A673 (cell line): Measurements from ENCODE around the gene ZNF705A. TPM values are rescaled to one million over a fixed set of nuclear protein-coding genes. Genes with fewer than 3 reads are reported as not detected.
"Not testable (repeated sequence)": the region's sequence is repeated elsewhere in the genome, so short reads cannot be mapped to it uniquely, and the experiment has no call there.

Experiments
- Bru-seq: library from RNA; stranded (reverse); fragments of 400-500 nt; gene quantifications from one replicate; lab custom pipeline; 2021; lab: Mats Ljungman, UMichigan
- BruChase-seq, 2 experiments: library from RNA; stranded (reverse); fragments of 400-500 nt; gene quantifications; one replicate each; lab custom pipeline; 2021; lab: Mats Ljungman, UMichigan
- BruUV-seq: library from RNA; stranded (reverse); fragments of 400-500 nt; replicated peaks from 2 replicates; lab custom pipeline; 2021; lab: Mats Ljungman, UMichigan
- CTCF ChIA-PET: fragments of 300-600 bp; sonication (Branson Sonifier 250); formaldehyde crosslinking; loops from one replicate; lab custom pipeline; 2022; ENCODE audit warnings: antibody characterized with exemption; lab: Charles Lee
- POLR2A ChIA-PET: fragments of 300-600 bp; sonication (Branson Sonifier 250); formaldehyde crosslinking; loops from one replicate; lab custom pipeline; 2022; ENCODE audit warnings: antibody characterized with exemption; ENCODE audit not compliant: low non-redundant PET; lab: Charles Lee
- DNase-seq: peaks from one replicate; pipeline ENCODE4 v3.0.0-alpha.2; 2015; ENCODE audit warnings: low spot score
- H3K27ac ChIP-seq: fragments of 200-600 bp; sonication (generic); 2 replicates; pipeline ENCODE4 v1.5.1; 2016; ENCODE audit warnings: mixed run types, low read depth, mild to moderate bottlenecking, mixed read lengths, antibody characterized with exemption, low read length; ENCODE audit not compliant: poor library complexity, severe bottlenecking
- H3K27me3 ChIP-seq: fragments of 200-600 bp; sonication (generic); replicated peaks from 2 replicates; pipeline ENCODE4 v1.6.1; 2017; ENCODE audit warnings: mixed run types, low read depth, mild to moderate bottlenecking, mixed read lengths, antibody characterized with exemption, low read length; ENCODE audit not compliant: insufficient read depth, poor library complexity
- H3K36me3 ChIP-seq: fragments of 200-600 bp; sonication (generic); 2 replicates; pipeline ENCODE4 v1.6.1; 2016; ENCODE audit warnings: mixed run types, mild to moderate bottlenecking, mixed read lengths, antibody characterized with exemption, low read length; ENCODE audit not compliant: insufficient read depth, poor library complexity, severe bottlenecking
- H3K4me1 ChIP-seq: fragments of 200-600 bp; sonication (generic); 2 replicates; pipeline ENCODE4 v1.6.1; 2017; ENCODE audit warnings: mixed run types, mild to moderate bottlenecking, mixed read lengths, antibody characterized with exemption, low read length; ENCODE audit not compliant: insufficient read depth, poor library complexity, severe bottlenecking
- H3K4me3 ChIP-seq: fragments of 200-600 bp; sonication (generic); 2 replicates; pipeline ENCODE4 v1.5.1; 2016; ENCODE audit warnings: low read depth, mixed run types, mild to moderate bottlenecking, mixed read lengths, low read length; ENCODE audit not compliant: poor library complexity, severe bottlenecking
- H3K9me3 ChIP-seq: fragments of 200-600 bp; sonication (generic); 2 replicates; pipeline ENCODE4 v1.6.1; 2016; ENCODE audit warnings: mixed run types, low read depth, mild to moderate bottlenecking, mixed read lengths, antibody characterized with exemption, low read length; ENCODE audit not compliant: poor library complexity, severe bottlenecking
- EZH2 ChIP-seq: fragments of 200-600 bp; sonication (generic); IDR thresholded peaks from 2 replicates; pipeline ENCODE4 v1.6.1; 2017; ENCODE audit warnings: borderline replicate concordance, low read depth, mild to moderate bottlenecking, mixed read lengths, antibody characterized with exemption, low read length; ENCODE audit not compliant: poor library complexity, severe bottlenecking
- intact Hi-C: fragments of 100-400 bp; cut with micrococcal nuclease; formaldehyde crosslinking; loops from one replicate; pipeline ENCODE4 v1.10.0; 2022; ENCODE audit not compliant: unreplicated experiment
- long read RNA-seq: library from polyadenylated mRNA; stranded (forward); transcript quantifications from one replicate; pipeline ENCODE4 v2.0.0, GENCODE V29; 2022
- total RNA-seq: library from RNA; stranded (reverse); gene quantifications from 2 replicates; pipeline ENCODE4 v1.2.3, GENCODE V29; 2021
- TF ChIP-seq, protein P1 (sequence below): fragments of 300-800, 200-600 bp; sonication (generic); conservative IDR thresholded peaks from 2 replicates; pipeline ENCODE4 v1.5.1; 2017; ENCODE audit warnings: low read depth, mild to moderate bottlenecking, antibody characterized with exemption, low read length, moderate library complexity, mixed read lengths

Gene ZNF705A
- total RNA-seq (not detected in 2 replicates), Bru-seq, nascent RNA (percentile 11 among the genes with signal in this experiment), BruChase-seq, experiment 1, labeled RNA remaining after a 2-hour chase (not detected), BruChase-seq, experiment 2, labeled RNA remaining after a 6-hour chase (percentile 13 among the genes with signal in this experiment)
- long read RNA-seq: 0 reads

DNA sequence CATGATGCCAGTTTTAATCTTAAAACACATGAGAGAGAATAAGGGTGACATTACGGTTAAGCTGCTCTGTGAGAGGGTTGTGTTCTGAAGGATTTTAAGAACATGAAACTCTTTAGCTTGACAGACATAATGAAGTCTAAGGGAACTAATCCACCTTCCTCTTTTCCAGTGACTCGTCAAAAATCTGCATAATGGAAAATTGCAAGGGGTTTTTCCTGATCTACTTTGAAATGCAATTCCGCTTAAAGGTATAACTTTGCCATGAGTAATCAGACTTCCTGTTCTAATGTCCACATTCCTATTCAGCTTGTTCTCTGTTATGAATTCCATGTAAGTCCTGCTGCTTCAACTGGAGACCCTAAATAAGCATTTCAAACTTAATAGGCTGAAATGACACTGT, at the start of gene ZNF705A:
ZNF705A (plus strand) TSS at position 171 of the 400 bp plus-strand sequence. CDS start 15,611 bp downstream, outside the sequence.
- H3K27ac ChIP-seq: peak within 1 kb of the TSS; percentile 61
- TF ChIP-seq, protein P1, sequence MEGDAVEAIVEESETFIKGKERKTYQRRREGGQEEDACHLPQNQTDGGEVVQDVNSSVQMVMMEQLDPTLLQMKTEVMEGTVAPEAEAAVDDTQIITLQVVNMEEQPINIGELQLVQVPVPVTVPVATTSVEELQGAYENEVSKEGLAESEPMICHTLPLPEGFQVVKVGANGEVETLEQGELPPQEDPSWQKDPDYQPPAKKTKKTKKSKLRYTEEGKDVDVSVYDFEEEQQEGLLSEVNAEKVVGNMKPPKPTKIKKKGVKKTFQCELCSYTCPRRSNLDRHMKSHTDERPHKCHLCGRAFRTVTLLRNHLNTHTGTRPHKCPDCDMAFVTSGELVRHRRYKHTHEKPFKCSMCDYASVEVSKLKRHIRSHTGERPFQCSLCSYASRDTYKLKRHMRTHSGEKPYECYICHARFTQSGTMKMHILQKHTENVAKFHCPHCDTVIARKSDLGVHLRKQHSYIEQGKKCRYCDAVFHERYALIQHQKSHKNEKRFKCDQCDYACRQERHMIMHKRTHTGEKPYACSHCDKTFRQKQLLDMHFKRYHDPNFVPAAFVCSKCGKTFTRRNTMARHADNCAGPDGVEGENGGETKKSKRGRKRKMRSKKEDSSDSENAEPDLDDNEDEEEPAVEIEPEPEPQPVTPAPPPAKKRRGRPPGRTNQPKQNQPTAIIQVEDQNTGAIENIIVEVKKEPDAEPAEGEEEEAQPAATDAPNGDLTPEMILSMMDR: no peak
- no peak for TF ChIP-seq EZH2
- H3K9me3 ChIP-seq: no peaks in the 10 kb centered on the region
- CTCF ChIA-PET: interaction anchor here (0.6 kb wide), 1 partner anchor 1526 kb away, joined by 5 read pairs; no protein-coding TSS in a partner anchor
- intact Hi-C loops: no loop called here
- no TSS peak for BruUV-seq
- peak within 1 kb of the TSS; percentile 3 for H3K4me3 ChIP-seq
- H3K36me3 ChIP-seq: no peaks in the 10 kb centered on the region
- POLR2A ChIA-PET: interaction anchor here (0.6 kb wide), 2 partner anchors 193 to 220 kb away, joined by 3 to 4 read pairs; no protein-coding TSS in a partner anchor
- peaks cover 33% of the 10 kb centered on the region for H3K4me1 ChIP-seq
- H3K27me3 ChIP-seq: no peaks in the 10 kb centered on the region
- peak; percentile 93 for DNase-seq

- no peaks in the 10 kb centered on the region for H3K4me1 ChIP-seq
- TF ChIP-seq, protein P1: peak; percentile 99
- TF ChIP-seq EZH2: no peak
- no TSS peak for BruUV-seq
- ChIA-PET POLR2A (no interaction called here), CTCF (interaction anchor here (1.0 to 1.5 kb wide), 2 partner anchors 123 to 128 kb away, joined by 4 to 6 read pairs; no protein-coding TSS in a partner anchor)
- H3K36me3 ChIP-seq: no peaks in the 10 kb centered on the region
- H3K9me3 ChIP-seq: peaks cover 4% of the 10 kb centered on the region
- no peaks in the 10 kb centered on the region for H3K27me3 ChIP-seq
- peak; percentile 82 for DNase-seq
- H3K4me3 ChIP-seq: no peak overlapping the region
- no peak overlapping the region for H3K27ac ChIP-seq
- intact Hi-C loops: loop anchor here (2.0 kb wide), 1 partner anchor 128 kb away; no protein-coding TSS in a partner anchor
Observed at GRCh38 chr12:8108808-8109398, 47.9 kb upstream of the ZNF705A start.

DNA sequence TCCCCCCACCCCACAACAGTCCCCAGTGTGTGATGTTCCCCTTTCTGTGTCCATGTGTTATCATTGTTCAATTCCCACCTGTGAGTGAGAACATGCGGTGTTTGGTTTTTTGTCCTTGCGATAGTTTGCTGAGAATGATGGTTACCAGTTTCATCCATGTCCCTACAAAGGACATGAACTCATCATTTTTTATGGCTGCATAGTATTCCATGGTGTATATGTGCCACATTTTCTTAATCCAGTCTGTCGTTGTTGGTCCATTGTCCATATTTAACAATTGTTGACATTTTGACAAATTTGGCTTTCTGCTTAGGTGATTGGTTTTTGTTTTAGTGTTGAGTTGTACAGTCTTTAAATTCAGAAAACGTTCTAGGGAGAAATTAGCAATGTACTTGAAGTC, 43.7 kb upstream of the ZNF705A start:
- DNase-seq, BruUV-seq, intact Hi-C loops, H3K9me3 ChIP-seq, H3K27ac ChIP-seq, H3K27me3 ChIP-seq, CTCF ChIA-PET, H3K4me1 ChIP-seq, POLR2A ChIA-PET, H3K36me3 ChIP-seq, H3K4me3 ChIP-seq: not testable (repeated sequence)
